ENCODE data around the gene KLF1. TPM values are rescaled to one million over a fixed set of nuclear protein-coding genes. Genes with fewer than 3 reads are reported as not detected.

The KLF1 gene
- polyA plus RNA-seq, 2 of the 4 experiments (the other 2 are of a cell fraction): not detected

DNA sequence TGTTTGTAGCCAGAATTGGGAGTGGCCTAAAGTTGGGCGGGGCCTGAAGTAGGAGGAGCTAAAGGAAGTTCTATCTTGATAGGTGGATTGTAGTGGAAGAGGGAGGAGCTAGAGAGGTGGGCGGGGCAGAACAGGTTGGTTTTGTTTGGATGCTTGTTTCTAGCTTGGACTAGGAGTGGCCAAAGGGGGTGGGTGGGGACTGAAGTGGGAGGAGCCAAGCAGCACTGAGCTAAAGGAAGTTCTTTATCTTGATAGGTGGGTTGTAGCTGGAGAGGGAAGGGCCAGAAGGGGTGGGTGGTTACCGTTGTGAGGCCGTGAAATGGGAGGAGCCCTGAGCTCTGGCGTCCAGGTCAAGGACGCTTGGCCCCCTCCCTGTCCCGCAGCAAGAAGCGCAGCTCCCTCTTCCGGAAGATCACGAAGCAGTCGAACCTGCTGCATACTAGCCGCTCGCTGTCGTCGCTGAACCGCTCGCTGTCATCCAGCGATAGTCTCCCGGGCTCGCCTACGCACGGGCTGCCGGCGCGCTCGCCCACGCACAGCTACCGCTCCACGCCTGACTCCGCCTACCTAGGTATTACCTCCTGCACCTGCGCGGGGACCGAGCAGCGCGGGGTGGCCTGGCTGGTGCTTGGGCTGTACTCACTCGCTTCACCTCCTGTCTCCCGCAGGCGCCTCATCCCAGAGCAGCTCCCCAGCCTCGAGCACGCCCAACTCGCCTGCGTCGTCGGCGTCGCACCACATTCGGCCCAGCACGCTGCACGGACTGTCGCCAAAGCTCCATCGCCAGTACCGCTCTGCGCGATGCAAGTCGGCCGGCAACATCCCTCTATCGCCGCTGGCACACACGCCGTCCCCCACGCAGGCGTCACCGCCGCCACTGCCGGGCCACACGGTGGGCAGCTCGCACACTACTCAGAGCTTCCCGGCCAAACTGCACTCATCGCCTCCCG, 13.8 kb downstream of the KLF1 start:
- H3K4me1 ChIP-seq: no peaks in the 10 kb centered on the region
- DNase-seq (ENCODE audit: low read depth in 1 of 2, low spot score in 1 of 2) (peak in 1 of 2 experiments; percentile 64), ATAC-seq (peak; percentile 58 to 69; a peak in 3 of 6 replicates), FAIRE-seq (no peak)
- no peak for TF ChIP-seq ZSCAN20 (CRISPR knock-in tag; IDR thresholded peaks at IDR 0.05)
- no peak overlapping the region for H3K4me2 ChIP-seq
- H3K4me3 ChIP-seq: no peak overlapping the region
- WGBS (ENCODE audit: missing lambda C conversion rate): 94% methylated on average over 51 of the region's 70 CpGs
- H3K27ac ChIP-seq: no peak overlapping the region
- no peaks in the 10 kb centered on the region for H3K9me3 ChIP-seq
- ChIA-PET POLR2A (interaction anchor here (0.9 kb wide), 1 partner anchor 9 kb away, joined by 5 read pairs; no protein-coding TSS in a partner anchor), CTCF (interaction anchor here (6.0 kb wide), 1 partner anchor 26 kb away, joined by 31 read pairs; no protein-coding TSS in a partner anchor)

DNA sequence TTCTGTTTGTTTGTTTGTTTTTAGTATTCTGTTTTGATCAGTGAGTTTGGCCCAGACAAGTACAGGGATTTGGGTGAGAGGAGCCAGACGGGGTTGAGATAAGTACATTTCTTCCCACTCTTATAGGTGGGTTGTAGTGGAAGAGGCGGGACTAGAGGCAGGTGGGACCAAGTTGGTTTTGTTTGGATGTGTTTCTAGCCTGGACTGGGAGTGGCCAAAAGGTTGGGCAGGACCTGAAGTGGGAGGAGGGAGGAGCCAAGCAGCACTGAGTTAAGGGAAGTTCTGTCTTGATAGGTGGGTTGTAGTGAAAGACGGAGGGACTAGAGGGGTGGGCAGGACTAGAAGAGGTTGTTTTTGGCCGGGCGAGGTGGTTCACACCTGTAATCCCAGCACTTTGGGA, 14.7 kb downstream of the KLF1 start:
- Histone ChIP-seq H3K4me2 (no peak overlapping the region), H3K4me1 (no peaks in the 10 kb centered on the region), H3K9me3 (no peaks in the 10 kb centered on the region), H3K27ac (no peak overlapping the region), H3K4me3 (no peak overlapping the region)
- peak in 1 of 2 experiments; percentile 36; a peak in 3 of 6 replicates for ATAC-seq
- WGBS (ENCODE audit: missing lambda C conversion rate): 93% methylated on average over 5 of the region's 5 CpGs
- TF ChIP-seq RAD21 (conservative IDR thresholded peaks at IDR 0.05 in 1 of 2, IDR thresholded peaks at IDR 0.05 in 1 of 2) (no peak), ESRRA (IDR thresholded peaks at IDR 0.05; ENCODE audit: borderline replicate concordance, low read length) (no peak), MAFK (IDR thresholded peaks at IDR 0.05; ENCODE audit: partially characterized antibody) (no peak), HEYL (CRISPR knock-in tag; IDR thresholded peaks at IDR 0.05) (no peak), EHMT2 (IDR thresholded peaks at IDR 0.05; ENCODE audit: low read depth) (no peak), NPAS2 (CRISPR knock-in tag; IDR thresholded peaks at IDR 0.05; ENCODE audit: borderline replicate concordance) (no peak), NFE2L2 (conservative IDR thresholded peaks at IDR 0.05; ENCODE audit: low read length) (no peak), JUNB (IDR thresholded peaks at IDR 0.05) (no peak), ZSCAN20 (CRISPR knock-in tag; IDR thresholded peaks at IDR 0.05) (no peak), CBX8 (IDR thresholded peaks at IDR 0.05) (no peak), TFCP2L1 (CRISPR knock-in tag; IDR thresholded peaks at IDR 0.05) (no peak), BHLHE40 (IDR thresholded peaks at IDR 0.05; ENCODE audit: low read depth, low read length) (no peak), ZNF302 (CRISPR knock-in tag; IDR thresholded peaks at IDR 0.05) (no peak), FOSL2 (IDR thresholded peaks at IDR 0.05) (no peak), FOSL2 (CRISPR knock-in tag; IDR thresholded peaks at IDR 0.05) (no peak)
- TF ChIP-seq, protein P1, sequence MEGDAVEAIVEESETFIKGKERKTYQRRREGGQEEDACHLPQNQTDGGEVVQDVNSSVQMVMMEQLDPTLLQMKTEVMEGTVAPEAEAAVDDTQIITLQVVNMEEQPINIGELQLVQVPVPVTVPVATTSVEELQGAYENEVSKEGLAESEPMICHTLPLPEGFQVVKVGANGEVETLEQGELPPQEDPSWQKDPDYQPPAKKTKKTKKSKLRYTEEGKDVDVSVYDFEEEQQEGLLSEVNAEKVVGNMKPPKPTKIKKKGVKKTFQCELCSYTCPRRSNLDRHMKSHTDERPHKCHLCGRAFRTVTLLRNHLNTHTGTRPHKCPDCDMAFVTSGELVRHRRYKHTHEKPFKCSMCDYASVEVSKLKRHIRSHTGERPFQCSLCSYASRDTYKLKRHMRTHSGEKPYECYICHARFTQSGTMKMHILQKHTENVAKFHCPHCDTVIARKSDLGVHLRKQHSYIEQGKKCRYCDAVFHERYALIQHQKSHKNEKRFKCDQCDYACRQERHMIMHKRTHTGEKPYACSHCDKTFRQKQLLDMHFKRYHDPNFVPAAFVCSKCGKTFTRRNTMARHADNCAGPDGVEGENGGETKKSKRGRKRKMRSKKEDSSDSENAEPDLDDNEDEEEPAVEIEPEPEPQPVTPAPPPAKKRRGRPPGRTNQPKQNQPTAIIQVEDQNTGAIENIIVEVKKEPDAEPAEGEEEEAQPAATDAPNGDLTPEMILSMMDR (IDR thresholded peaks at IDR 0.05): no peak
- TF ChIP-seq, protein P2, sequence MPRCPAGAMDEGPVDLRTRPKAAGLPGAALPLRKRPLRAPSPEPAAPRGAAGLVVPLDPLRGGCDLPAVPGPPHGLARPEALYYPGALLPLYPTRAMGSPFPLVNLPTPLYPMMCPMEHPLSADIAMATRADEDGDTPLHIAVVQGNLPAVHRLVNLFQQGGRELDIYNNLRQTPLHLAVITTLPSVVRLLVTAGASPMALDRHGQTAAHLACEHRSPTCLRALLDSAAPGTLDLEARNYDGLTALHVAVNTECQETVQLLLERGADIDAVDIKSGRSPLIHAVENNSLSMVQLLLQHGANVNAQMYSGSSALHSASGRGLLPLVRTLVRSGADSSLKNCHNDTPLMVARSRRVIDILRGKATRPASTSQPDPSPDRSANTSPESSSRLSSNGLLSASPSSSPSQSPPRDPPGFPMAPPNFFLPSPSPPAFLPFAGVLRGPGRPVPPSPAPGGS (IDR thresholded peaks at IDR 0.05): no peak
- POLR2A ChIA-PET: interaction anchor here (0.9 kb wide), 1 partner anchor 10 kb away, joined by 5 read pairs; no protein-coding TSS in a partner anchor
- CTCF ChIA-PET: interaction anchor here (1.1 to 6.0 kb wide), 4 partner anchors 9 to 61 kb away, joined by 3 to 31 read pairs (median 4); partner anchors contain the start of gene DNASE2
- FAIRE-seq: no peak
- DNase-seq (ENCODE audit: low read depth in 1 of 2, low spot score in 1 of 2): no peak

DNA sequence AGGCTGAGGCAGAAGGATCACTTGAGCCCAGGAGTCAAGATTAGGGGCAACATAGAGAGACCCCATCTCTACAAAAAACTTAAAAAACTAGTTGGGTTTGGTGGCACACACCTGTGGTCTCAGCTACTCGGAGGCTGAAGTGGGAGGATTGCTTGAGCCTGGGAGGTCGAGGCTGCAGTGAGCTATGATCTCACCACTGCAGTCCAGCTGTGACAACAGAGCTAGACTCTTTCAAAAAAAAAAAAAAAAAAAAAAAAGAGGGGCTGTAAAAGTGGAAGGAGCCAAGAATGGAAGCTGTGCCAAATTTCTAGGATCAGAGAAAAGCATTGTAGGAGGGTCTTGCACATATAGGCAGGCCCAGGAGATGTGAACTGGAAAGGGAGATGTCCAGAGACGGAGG, 15.3 kb downstream of the KLF1 start:
- TF ChIP-seq JUN (IDR thresholded peaks at IDR 0.05) (no peak), ZSCAN20 (CRISPR knock-in tag; IDR thresholded peaks at IDR 0.05) (no peak), EHMT2 (IDR thresholded peaks at IDR 0.05; ENCODE audit: low read depth) (no peak), SREBF2 (IDR thresholded peaks at IDR 0.05) (no peak), TP53 (CRISPR knock-in tag; IDR thresholded peaks at IDR 0.05) (no peak), EP300 (IDR thresholded peaks at IDR 0.05) (no peak), FOSB (CRISPR knock-in tag; IDR thresholded peaks at IDR 0.05) (no peak)
- 66% methylated on average over 3 of the region's 3 CpGs for WGBS (ENCODE audit: missing lambda C conversion rate)
- DNase-seq (ENCODE audit: low read depth in 1 of 2, low spot score in 1 of 2): no peak
- ATAC-seq: no peak
- no peak for FAIRE-seq
- Histone ChIP-seq H3K4me2 (no peak overlapping the region), H3K9me3 (no peaks in the 10 kb centered on the region), H3K4me1 (no peaks in the 10 kb centered on the region), H3K4me3 (no peak overlapping the region), H3K27ac (no peak overlapping the region)
- POLR2A ChIA-PET: no interaction called here
- CTCF ChIA-PET: interaction anchor here (1.1 to 6.0 kb wide), 4 partner anchors 9 to 60 kb away, joined by 3 to 31 read pairs (median 4); partner anchors contain the start of gene DNASE2
